ENCODE measurements around the gene PC. TPM values are rescaled to one million over a fixed set of nuclear protein-coding genes. Genes with fewer than 3 reads are reported as not detected.

Gene PC
- total RNA-seq, 2 donors from 2014 or later, result 8.0 to 12.7 TPM

- Histone ChIP-seq H3K27ac (no peak overlapping the region), H3K4me3 (no peak overlapping the region), H3K36me3 (no peaks in the 10 kb centered on the region), H3K9me3 (no peaks in the 10 kb centered on the region), H3K27me3 (replicated peaks; ENCODE audit: insufficient read depth) (no peaks in the 10 kb centered on the region), H3K4me1 (ENCODE audit: control insufficient read depth in 1 of 2, low read depth in 2 of 2) (no peaks in the 10 kb centered on the region)
- ATAC-seq (ENCODE audit: insufficient number of reproducible peaks, low FRiP score, low read depth) (no peak), DNase-seq (ENCODE audit: low spot score) (no peak)
- TF ChIP-seq CTCF (IDR thresholded peaks at IDR 0.05), result no peak
These were observed 65.3 kb downstream of the PC start for GRCh38 chr11:66892911-66893310.

- H3K36me3 ChIP-seq, result no peaks in the 10 kb centered on the region
- DNase-seq (ENCODE audit: low spot score) (peak; percentile 31), ATAC-seq (ENCODE audit: insufficient number of reproducible peaks, low FRiP score, low read depth) (peak; percentile 87)
- TF ChIP-seq CTCF (IDR thresholded peaks at IDR 0.05), result no peak
- H3K27ac ChIP-seq, result no peak overlapping the region
- no peaks in the 10 kb centered on the region for H3K9me3 ChIP-seq
- no peak overlapping the region for H3K4me3 ChIP-seq
- H3K27me3 ChIP-seq (replicated peaks; ENCODE audit: insufficient read depth), result no peaks in the 10 kb centered on the region
- H3K4me1 ChIP-seq (ENCODE audit: control insufficient read depth in 1 of 2, low read depth in 2 of 2), result no peaks in the 10 kb centered on the region
These were observed 66.1 kb downstream of the PC start for GRCh38 chr11:66891851-66892660.

GRCh38 chr11:66889960-66890359 lies 68.2 kb downstream of the PC start:
- H3K4me3 ChIP-seq, result no peak overlapping the region
- no peak overlapping the region for H3K27ac ChIP-seq
- TF ChIP-seq CTCF (IDR thresholded peaks at IDR 0.05), result no peak
- H3K27me3 ChIP-seq (replicated peaks; ENCODE audit: insufficient read depth), result no peaks in the 10 kb centered on the region
- no peak for DNase-seq (ENCODE audit: low spot score)
- H3K36me3 ChIP-seq, result no peaks in the 10 kb centered on the region
- no peaks in the 10 kb centered on the region for H3K4me1 ChIP-seq (ENCODE audit: control insufficient read depth in 1 of 2, low read depth in 2 of 2)
- H3K9me3 ChIP-seq, result no peaks in the 10 kb centered on the region
- ATAC-seq (ENCODE audit: insufficient number of reproducible peaks, low FRiP score, low read depth), result no peak

- ATAC-seq (ENCODE audit: insufficient number of reproducible peaks, low FRiP score, low read depth), result no peak
- H3K27ac ChIP-seq, result no peak overlapping the region
These were observed 69.9 kb downstream of the PC start for GRCh38 chr11:66888282-66888681.

GRCh38 chr11:66887526-66887925 lies 70.7 kb downstream of the PC start:
- no peak overlapping the region for H3K27ac ChIP-seq
- H3K9me3 ChIP-seq, result no peaks in the 10 kb centered on the region
- peaks cover 0 to 5% of the 10 kb centered on the region in 2 donors for H3K4me1 ChIP-seq (ENCODE audit: control insufficient read depth in 1 of 2, low read depth in 2 of 2)
- H3K36me3 ChIP-seq, result no peaks in the 10 kb centered on the region
- no peak overlapping the region for H3K4me3 ChIP-seq
- no peak for DNase-seq (ENCODE audit: low spot score)
- ATAC-seq (ENCODE audit: insufficient number of reproducible peaks, low FRiP score, low read depth), result no peak
- H3K27me3 ChIP-seq (replicated peaks; ENCODE audit: insufficient read depth), result no peaks in the 10 kb centered on the region
- TF ChIP-seq CTCF (IDR thresholded peaks at IDR 0.05), result no peak

More at GRCh38 chr11:66888282-66888681, 69.9 kb downstream of the PC start:
- H3K4me1 ChIP-seq (ENCODE audit: control insufficient read depth in 1 of 2, low read depth in 2 of 2), result no peaks in the 10 kb centered on the region
- no peak for DNase-seq (ENCODE audit: low spot score)
- no peak overlapping the region for H3K4me3 ChIP-seq
- no peaks in the 10 kb centered on the region for H3K36me3 ChIP-seq
- H3K9me3 ChIP-seq, result no peaks in the 10 kb centered on the region
- no peak for TF ChIP-seq CTCF (IDR thresholded peaks at IDR 0.05)
- H3K27me3 ChIP-seq (replicated peaks; ENCODE audit: insufficient read depth), result no peaks in the 10 kb centered on the region

Measured in thoracic aorta (tissue), 2 donors.